Esophagus squamous epithelium (tissue), 4 donors: ENCODE data around the gene DDX39B.

Experiments used
- CTCF ChIP-seq, 6 experiments: fragments of 450-650 bp in 4 of 6; fragments of 200-600 bp in 2 of 6; sonication (generic) in 2 of 6; IDR thresholded peaks; one replicate each; pipeline ENCODE4 v1.5.1; 2016 to 2019; ENCODE audit warnings: antibody characterized with exemption in 6 of 6, mild to moderate bottlenecking in 4 of 6, moderate library complexity in 4 of 6
- POLR2A ChIP-seq, 4 donors: fragments of 450-650 bp; IDR thresholded peaks; one replicate each; pipeline ENCODE4 v1.6.1; 2017; ENCODE audit warnings: antibody characterized with exemption in 4 of 4, mild to moderate bottlenecking in 4 of 4, moderate library complexity in 3 of 4

GRCh38 chr6:31541059-31541657, 645 bp downstream of the DDX39B start:
- TF ChIP-seq CTCF (IDR thresholded peaks at IDR 0.05) (no peak), POLR2A (IDR thresholded peaks at IDR 0.05) (no peak)
